ENCODE measurements around the gene C2orf78.
A peak's percentile ranks its signal among the peaks of the same experiment; 100 is the strongest.

The C2orf78 gene

GRCh38 chr2:73837847-73838585 is 54.0 kb downstream of the C2orf78 start:
- no peak for DNase-seq (ENCODE audit: low read depth, low spot score)

- peak; percentile 60 for DNase-seq (ENCODE audit: low read depth, low spot score)
Observed at GRCh38 chr2:73838889-73839534, 55.0 kb downstream of the C2orf78 start.

- peak; percentile 5 for DNase-seq (ENCODE audit: low read depth, low spot score)
Observed at GRCh38 chr2:73839653-73840411, 55.8 kb downstream of the C2orf78 start.

- DNase-seq (ENCODE audit: low read depth, low spot score) = no peak
Observed at GRCh38 chr2:73841912-73842738, 58.1 kb downstream of the C2orf78 start.

GRCh38 chr2:73842739-73843019 is 58.7 kb downstream of the C2orf78 start:
- no peak for DNase-seq (ENCODE audit: low read depth, low spot score)

GRCh38 chr2:73844087-73844486 is 60.1 kb downstream of the C2orf78 start:
- DNase-seq (ENCODE audit: low read depth, low spot score) = no peak

- no peak for DNase-seq (ENCODE audit: low read depth, low spot score)
Observed at GRCh38 chr2:73850009-73850408, 66.0 kb downstream of the C2orf78 start.

- DNase-seq (ENCODE audit: low read depth, low spot score) = no peak
Observed at GRCh38 chr2:73851274-73851673, 67.3 kb downstream of the C2orf78 start.

GRCh38 chr2:73852020-73852419 is 68.0 kb downstream of the C2orf78 start:
- DNase-seq (ENCODE audit: low read depth, low spot score) = peak; percentile 40

- DNase-seq (ENCODE audit: low read depth, low spot score) = no peak
Observed at GRCh38 chr2:73855526-73855925, 71.5 kb downstream of the C2orf78 start.

- DNase-seq (ENCODE audit: low read depth, low spot score) = peak; percentile 31
Observed at GRCh38 chr2:73856214-73856613, 72.2 kb downstream of the C2orf78 start.

- peak; percentile 61 for DNase-seq (ENCODE audit: low read depth, low spot score)
Observed at GRCh38 chr2:73859721-73860586, 76.0 kb downstream of the C2orf78 start.

GRCh38 chr2:73862987-73863386 is 79.0 kb downstream of the C2orf78 start:
- DNase-seq (ENCODE audit: low read depth, low spot score) = no peak
